HUES6 (cell line): ENCODE results near the gene ILF3.

ENCODE experiments used
- H3K27ac ChIP-seq: 2 replicates; pipeline ENCODE4 v1.7.0; 2013; ENCODE audit warnings: low read depth, mild to moderate bottlenecking, low read length, inconsistent platforms
- H3K27me3 ChIP-seq: 2 replicates; pipeline ENCODE4 v1.6.1; 2013; ENCODE audit warnings: low read length; ENCODE audit not compliant: control insufficient read depth, insufficient read depth
- H3K36me3 ChIP-seq: 2 replicates; pipeline ENCODE4 v1.6.1; 2013; ENCODE audit warnings: low read length; ENCODE audit not compliant: control insufficient read depth, insufficient read depth
- H3K4me1 ChIP-seq: 2 replicates; pipeline ENCODE4 v1.6.1; 2013; ENCODE audit warnings: low read length; ENCODE audit not compliant: control insufficient read depth, insufficient read depth
- H3K4me3 ChIP-seq: 2 replicates; pipeline ENCODE4 v1.5.1; 2013; ENCODE audit warnings: low read depth, low read length
- H3K9ac ChIP-seq: one replicate; pipeline ENCODE4 v1.6.1; 2013; ENCODE audit warnings: mild to moderate bottlenecking, low read length
- H3K9me3 ChIP-seq: 2 replicates; pipeline ENCODE4 v1.6.1; 2013; ENCODE audit warnings: low read depth, low read length; ENCODE audit not compliant: control insufficient read depth, insufficient read depth

Gene ILF3

GRCh38 chr19:10737722-10738121 is 83.6 kb downstream of the ILF3 start:
- H3K27me3 ChIP-seq, result no peaks in the 10 kb centered on the region
- H3K27ac ChIP-seq, result no peak overlapping the region
- H3K9me3 ChIP-seq, result peaks cover 3% of the 10 kb centered on the region; the same call in 1 of the 2 replicates

GRCh38 chr19:10740798-10741197 is 86.7 kb downstream of the ILF3 start:
- no peak overlapping the region for H3K4me3 ChIP-seq
- no peak overlapping the region for H3K9ac ChIP-seq
- H3K4me1 ChIP-seq, result peaks cover 17% of the 10 kb centered on the region
- peaks cover 3% of the 10 kb centered on the region; the same call in 1 of the 2 replicates for H3K9me3 ChIP-seq
- no peak overlapping the region for H3K27ac ChIP-seq
- no peaks in the 10 kb centered on the region for H3K36me3 ChIP-seq
- H3K27me3 ChIP-seq, result no peaks in the 10 kb centered on the region

More at GRCh38 chr19:10737722-10738121, 83.6 kb downstream of the ILF3 start:
- Histone ChIP-seq H3K9ac (no peak overlapping the region), H3K36me3 (no peaks in the 10 kb centered on the region), H3K4me3 (no peak overlapping the region), H3K4me1 (peaks cover 10% of the 10 kb centered on the region)
